Measurements from ENCODE around the gene JUND. TPM values are rescaled to one million over a fixed set of nuclear protein-coding genes. Genes with fewer than 3 reads are reported as not detected.
"Not testable (repeated sequence)": the region's sequence is repeated elsewhere in the genome, so short reads cannot be mapped to it uniquely, and the experiment has no call there.

JUND gene
- total RNA-seq: 107 TPM
- long read RNA-seq, transcript JUND-201 (1 exons, 1,863 nt): major isoform, 557 of 558 reads
- long read RNA-seq, partial matches to known transcripts: 0 of 558 reads
- long read RNA-seq, other reads (novel, unspliced or antisense): 1 of 558 reads

DNA sequence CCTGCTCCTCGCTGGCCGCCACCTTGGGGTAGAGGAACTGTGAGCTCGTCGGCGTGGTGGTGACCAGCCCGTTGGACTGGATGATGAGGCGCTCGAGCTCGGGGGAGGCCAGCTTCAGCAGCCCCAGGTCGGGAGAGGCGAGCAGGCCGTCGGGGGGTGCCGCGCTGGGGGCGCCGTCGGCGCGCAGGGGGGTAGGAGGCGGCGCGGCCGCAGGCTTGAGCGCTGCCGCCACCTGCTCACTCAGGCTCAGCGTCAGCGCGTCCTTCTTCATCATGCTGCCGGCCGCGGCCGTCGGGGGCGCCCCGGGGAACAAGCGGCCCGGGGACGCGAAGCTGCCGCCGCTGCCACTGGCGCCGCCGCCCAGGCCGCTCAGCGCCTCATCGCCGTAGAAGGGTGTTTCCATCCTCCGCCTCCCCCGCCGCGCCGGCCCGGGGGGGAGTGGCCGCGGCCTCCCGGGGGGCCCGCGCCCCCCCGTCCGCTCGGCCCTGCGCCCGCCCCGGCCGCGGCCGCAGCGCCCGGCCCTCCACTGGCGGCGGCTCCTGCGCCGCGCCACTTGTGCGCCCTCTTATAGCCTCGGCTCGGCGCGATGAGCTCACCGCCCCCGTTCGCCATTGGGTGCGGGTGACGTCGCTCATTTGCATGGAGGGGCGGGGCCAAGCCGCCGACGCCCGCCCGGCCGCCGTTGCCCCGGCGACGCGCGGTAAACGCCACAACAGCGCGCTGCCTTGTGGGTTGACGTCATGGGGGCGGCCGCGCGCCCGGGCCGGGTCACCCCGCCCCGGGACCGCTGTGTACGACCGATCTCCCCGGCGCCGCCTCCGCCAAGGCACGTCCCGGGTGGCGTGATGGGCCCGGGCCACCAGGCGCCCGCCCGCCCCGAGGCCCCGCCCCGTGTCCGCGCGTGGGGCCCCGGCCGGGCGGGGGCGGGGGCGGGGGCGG, at the start of gene JUND:
Gene JUND, minus strand, starts transcription at position 541 of the 939 bp plus-strand sequence. Its CDS starts 138 bp downstream, at position 403.
- intact Hi-C loops (cut with DNase I): loop anchor here (1.0 kb wide), 1 partner anchor 42 kb away; the partner anchor contains the start of gene LSM4

DNA sequence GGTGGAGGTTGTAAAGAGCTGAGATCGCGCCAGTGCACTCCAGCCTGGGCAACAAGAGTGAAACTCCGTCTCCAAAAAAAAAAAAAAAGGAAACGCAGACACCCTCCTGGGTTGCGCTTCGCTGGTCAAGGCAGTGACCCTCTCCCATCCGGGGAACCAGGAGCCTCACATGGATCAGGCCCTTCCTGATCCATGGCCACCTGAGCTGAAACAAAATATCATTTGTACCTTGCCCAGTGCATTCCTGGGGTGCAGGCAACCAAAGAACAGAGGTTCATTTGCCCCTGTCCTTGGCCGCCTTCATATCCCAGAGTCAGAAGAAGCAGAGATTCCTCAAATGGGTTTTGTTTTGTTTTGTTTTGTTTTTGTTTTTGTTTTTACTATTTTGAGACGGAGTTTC, 49.4 kb upstream of the JUND start:
- no peak for ATAC-seq (ENCODE audit: poor library complexity)
- no peak for DNase-seq
- intact Hi-C loops (cut with DNase I): no loop called here

More for the DNA sequence above, at the start of gene JUND:
- DNase-seq (peak; percentile 99), ATAC-seq (ENCODE audit: poor library complexity) (peak; percentile 84)

DNA sequence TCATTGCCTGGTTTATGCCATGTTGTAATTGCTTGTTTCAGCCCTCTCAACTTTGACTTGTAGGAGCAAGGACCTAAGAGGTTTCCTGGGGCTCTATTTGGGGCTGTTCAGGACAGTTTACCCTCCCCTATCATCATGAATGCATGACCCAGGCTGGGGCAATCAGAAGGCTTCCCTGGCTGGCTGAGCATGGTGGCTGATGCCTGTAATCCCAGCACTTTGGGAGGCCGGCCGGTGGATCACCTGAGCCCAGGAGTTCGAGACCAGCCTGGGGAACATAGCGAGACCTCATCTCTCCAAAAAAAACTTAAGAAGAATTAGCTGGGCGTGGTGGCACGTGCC, 47.6 kb upstream of the JUND start:
- intact Hi-C loops (cut with DNase I): loop anchor here (10.0 kb wide), 1 partner anchor 124 kb away; the partner anchor contains the start of gene RAB3A

DNA sequence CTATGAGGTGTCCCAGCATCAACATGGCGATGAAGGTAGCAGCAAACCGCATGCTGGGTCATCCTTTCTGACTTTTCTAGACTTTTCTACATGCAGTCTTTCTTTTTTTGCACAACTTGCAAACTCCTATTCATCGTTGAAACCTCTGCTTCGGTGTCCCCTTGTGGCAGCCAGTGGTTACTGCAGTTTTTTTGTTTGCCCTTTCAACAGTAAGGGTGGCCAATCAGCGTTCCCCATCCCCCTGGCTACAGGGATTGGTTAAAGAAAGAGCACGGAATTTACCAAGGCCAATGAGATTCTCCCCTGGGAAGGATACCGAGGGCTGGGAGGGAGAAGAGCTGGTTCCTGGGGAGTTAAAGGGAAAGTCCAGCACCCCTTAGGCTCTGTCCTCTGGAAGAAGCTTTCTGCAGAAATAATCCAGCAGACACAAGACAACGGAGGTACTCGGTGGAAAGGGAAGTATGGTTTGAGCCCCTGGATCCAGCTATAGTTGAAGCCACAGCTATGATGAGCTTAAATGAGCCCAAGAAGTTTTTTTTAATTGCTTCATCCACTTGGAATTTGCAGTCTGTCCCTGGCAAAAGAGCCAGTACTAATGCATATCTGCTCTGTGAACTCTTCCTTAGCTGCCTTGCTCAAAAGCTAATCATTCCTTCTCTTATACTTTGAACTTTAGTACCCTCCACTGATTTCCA, 47.1 kb upstream of the JUND start:
- intact Hi-C loops (cut with DNase I): loop anchor here (10.0 kb wide), 1 partner anchor 124 kb away; the partner anchor contains the start of gene RAB3A
- ATAC-seq (ENCODE audit: poor library complexity) (peak; percentile 98), DNase-seq (peak; percentile 89)

More for the DNA sequence above, 47.6 kb upstream of the JUND start:
- DNase-seq (no peak), ATAC-seq (ENCODE audit: poor library complexity) (peak; percentile 9)

DNA sequence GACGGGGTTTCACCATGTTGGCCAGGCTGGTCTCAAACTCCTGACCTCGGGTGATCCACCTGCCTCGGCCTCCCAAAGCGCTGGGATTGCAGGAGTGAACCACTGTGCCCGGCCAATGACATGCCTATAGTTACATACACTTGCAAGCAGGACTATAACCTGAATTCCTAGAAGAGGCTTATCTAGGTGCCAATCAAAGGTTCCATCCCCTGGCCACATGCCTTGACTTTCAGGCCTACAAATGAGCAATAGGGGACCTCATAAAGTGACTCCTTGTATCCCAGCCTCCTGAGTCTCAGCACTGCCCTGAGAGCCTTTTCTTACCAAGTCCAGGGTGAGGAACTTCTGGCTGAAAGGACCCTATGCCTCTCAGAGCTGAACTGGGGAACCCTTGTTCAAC, 45.4 kb upstream of the JUND start:
- intact Hi-C loops (cut with DNase I): loop anchor here (10.0 kb wide), 1 partner anchor 122 kb away; the partner anchor contains the start of gene RAB3A
- no peak for DNase-seq

DNA sequence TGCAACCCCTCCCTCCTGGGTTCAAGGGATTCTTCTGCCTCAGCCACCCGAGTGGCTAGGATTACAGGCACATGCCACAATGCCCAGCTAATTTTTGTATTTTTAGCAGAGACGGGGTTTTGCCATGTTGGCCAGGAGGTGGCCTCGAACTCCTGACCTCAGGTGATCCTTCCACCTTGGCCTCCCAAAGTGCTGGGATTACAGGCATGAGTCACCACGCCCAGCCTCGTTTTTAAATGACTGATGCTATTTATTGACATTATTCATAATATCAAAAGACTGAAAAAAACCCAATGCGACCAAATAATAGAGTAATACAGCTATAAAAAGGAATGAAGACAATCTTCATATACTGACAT, 42.9 kb upstream of the JUND start:
- intact Hi-C loops (cut with DNase I): loop anchor here (10.0 kb wide), 1 partner anchor 120 kb away; the partner anchor contains the start of gene RAB3A
- DNase-seq; ATAC-seq (ENCODE audit: poor library complexity): not testable (repeated sequence)

More for the DNA sequence above, 45.4 kb upstream of the JUND start:
- ATAC-seq (ENCODE audit: poor library complexity): no peak

DNA sequence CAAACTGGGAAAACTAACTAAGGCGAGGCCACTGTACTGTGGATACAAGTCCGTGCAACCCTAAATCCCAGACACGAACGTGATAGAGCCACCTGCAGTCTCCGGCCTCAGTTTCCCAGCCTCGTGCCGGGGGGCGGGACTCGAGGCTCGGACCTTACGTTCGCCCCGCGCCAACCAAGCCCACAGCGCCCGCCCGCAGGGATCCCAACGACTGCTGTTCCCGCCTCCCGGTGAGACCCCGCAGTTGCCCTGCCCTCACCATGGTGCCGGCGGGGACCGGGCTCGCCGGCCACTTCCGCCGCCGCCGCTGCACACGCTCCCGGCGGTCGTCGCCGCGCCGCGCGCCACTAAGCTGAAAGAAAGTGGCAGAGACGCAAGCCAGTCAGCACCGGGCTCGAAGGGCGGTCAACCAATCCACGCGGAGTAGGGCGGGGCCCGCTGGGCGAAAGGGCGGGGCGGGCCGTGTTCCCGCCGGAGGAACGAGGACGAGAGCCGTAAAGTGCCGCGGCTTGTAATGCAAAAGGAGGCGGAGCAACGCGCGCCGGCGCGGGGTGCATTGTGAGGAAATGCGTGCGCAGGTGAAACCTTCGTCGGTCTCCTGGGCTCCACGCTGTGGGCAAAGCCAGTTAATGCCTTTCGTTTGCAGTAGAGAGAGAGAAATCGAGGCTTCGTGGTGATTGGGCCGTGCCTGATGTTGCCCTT, 41.5 kb upstream of the JUND start, which contains the start of gene LSM4:
Gene LSM4, minus strand, starts transcription at position 318 of the 702 bp plus-strand sequence. Its CDS starts 56 bp downstream, at position 262.
- intact Hi-C loops (cut with DNase I): loop anchor here (1.0 to 10.0 kb wide), 2 partner anchors 42 to 118 kb away; partner anchors contain the start of genes JUND and RAB3A
- DNase-seq (peak; percentile 99), ATAC-seq (ENCODE audit: poor library complexity) (peak; percentile 97)

DNA sequence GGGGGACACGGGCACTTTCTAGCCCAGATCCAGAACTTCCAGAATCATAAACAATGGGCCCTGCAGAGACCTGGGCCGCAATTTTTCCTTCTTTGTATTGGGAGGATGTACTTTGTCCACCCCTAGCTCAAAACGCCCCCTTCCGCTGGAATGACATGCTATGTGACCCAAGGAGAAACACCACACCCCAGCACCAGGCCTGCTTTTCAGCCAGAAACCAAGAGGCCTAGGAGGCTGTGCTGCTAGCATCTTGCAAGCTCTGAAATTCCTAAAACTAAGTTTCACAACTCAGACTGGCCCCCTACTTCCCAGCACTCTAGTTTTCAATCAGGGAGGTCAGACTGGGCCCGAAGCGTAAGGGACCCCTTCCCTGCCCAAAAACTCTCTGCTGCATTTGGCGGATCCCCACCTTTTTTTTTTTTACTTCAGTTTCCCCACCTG, 40.9 kb upstream of the JUND start:
- intact Hi-C loops (cut with DNase I): loop anchor here (10.0 kb wide), 1 partner anchor 118 kb away; the partner anchor contains the start of gene RAB3A
- peak; percentile 30 for ATAC-seq (ENCODE audit: poor library complexity)
- no peak for DNase-seq

DNA sequence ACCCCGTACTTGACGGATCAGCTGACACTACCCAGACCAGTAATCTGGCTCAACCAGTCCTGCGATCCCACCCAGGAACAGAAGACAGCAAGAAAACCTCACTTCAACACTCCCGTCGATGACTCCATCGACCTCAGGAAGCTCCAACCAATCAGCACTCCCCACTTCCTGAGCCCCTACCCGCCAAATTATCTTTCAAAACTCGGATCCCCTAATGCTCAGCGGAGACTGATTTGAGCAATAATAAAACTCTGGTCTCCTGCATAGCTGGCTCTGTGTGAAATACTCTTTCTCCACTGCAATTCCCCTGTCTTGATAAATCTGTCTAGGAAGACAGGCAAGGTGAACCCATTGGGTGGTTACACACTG, 40.3 kb upstream of the JUND start:
- DNase-seq: no peak
- ATAC-seq (ENCODE audit: poor library complexity): no peak
- intact Hi-C loops (cut with DNase I): loop anchor here (10.0 kb wide), 1 partner anchor 117 kb away; the partner anchor contains the start of gene RAB3A

DNA sequence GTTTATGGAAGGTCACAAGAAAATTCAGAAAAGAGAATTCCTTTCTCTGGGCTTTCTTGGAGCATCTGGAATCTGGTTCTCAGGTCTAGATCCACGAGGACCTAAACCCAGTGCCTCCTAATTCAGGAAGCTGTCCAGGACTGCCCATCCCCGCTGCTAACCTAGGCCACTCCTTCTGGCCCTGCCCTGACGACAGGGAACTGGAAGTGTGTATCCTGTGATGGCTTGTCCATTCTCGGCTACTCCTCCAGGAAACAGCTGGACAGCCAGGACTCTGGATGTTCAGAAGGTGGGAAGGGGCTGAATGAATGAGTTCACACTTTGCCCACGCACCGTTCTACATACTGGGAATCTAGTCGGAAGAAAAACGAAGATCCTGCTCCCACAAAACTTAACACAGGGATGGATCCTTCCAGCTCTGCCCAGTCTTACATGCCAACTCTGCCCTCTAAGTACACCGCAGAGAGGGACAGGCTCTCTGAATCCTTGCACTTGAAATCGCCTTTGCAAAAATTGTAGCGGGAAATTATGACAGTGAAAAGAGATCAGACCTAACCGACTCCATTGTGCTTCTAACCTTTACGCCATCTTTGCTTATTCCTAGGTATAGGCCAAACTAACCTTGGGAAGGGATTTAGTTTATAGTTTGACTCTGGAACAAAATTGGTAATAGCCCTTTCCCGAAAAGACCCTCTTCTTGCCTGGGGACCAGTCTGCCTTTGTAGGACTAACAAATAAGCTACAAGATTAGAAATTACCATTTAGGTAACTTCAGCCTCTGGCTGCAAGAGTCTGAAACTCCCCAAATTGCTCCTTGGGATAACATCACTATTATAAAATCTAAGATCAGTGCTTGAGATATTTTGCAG, 39.7 kb upstream of the JUND start:
- intact Hi-C loops (cut with DNase I): loop anchor here (10.0 kb wide), 1 partner anchor 116 kb away; the partner anchor contains the start of gene RAB3A
- DNase-seq (no peak), ATAC-seq (ENCODE audit: poor library complexity) (no peak)

DNA sequence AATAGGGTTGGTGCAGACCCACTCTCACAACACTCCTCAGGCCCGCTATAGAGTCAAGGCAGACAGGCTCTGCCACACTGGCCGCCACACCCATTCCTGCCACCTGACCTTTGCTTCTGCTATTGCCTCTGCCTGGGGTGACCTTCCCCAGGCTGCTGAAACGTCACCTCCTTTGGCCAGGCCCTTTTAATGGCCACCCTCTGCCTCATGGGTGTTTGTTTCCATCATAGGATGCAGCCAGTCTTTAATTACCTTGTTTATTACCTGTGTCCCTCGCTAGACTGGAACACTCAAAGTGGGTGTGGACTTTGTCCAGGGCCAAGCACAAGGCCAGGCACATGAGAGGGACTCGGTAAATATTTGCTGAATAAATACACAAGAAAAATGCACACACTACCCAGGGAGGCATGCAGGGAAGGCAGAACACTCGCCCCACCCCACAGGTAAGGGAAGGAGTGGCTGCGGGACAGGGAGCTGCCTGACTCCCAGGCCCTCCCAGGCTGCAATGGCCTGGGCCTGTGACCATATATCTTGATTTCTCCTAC, 38.2 kb upstream of the JUND start:
- ATAC-seq (ENCODE audit: poor library complexity): no peak
- intact Hi-C loops (cut with DNase I): loop anchor here (10.0 kb wide), 1 partner anchor 115 kb away; the partner anchor contains the start of gene RAB3A
- no peak for DNase-seq

DNA sequence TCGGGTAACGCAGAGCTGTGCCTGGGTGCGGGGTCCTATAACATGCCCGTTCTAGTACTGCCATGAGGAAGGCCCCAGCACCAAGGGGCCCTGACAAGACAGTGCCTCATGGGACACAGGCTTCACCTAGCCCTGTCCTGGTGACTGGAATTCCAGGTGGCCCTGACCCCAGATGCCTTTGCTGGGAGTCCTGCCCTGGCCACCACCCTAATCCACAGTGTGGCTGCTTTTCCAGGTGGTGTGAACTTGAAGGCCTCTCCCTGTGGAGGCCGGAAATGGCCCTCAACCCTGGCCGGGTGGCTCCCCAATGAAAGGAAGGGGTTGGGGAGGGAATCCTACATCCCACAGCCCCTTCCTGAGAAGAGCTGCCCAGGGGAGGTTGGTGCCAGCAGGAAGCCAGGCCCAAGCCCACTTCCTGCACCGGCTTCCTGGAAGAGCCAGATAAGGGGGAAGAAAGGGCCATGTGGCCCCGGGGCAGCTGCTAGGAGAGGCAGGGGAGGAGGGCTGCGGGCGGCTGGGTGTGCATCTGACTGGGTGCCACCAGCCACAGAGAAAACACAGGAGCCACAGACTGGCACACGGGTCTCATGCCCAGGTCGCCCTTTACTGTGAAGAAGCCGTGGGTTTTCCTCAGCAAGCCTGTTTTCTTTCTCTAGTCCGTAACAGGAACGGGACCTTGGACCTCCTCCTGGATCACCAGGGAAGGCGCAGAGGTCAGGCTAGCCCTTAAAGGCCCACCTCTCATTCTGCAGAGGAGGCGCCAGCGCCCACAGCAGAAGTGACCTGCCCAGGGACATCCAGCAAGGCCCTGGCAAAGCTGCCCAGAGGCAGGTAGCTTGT, 36.8 kb upstream of the JUND start:
- ATAC-seq (ENCODE audit: poor library complexity) (no peak), DNase-seq (peak; percentile 77)
- intact Hi-C loops (cut with DNase I): no loop called here

DNA sequence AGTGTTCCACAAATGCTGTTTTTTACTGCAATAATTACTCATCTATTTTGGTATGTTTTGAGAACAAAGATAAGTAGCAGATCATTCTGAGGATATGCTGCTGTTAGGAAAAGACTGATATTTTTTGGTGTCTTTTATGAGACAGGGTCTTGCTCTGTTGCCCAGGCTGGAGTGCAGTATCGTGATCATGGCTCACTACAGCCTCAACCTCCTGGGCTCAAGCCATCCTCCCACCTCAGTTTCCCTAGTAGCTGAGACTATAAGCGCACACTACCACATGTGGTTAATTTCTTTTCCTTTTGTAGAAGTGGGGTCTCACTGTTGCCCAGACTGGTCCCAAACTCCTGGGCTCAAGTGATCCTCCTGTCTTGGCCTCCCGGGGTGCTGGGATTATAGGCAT, 32.0 kb upstream of the JUND start:
- ATAC-seq (ENCODE audit: poor library complexity) (no peak), DNase-seq (no peak)
- intact Hi-C loops (cut with DNase I): no loop called here

DNA sequence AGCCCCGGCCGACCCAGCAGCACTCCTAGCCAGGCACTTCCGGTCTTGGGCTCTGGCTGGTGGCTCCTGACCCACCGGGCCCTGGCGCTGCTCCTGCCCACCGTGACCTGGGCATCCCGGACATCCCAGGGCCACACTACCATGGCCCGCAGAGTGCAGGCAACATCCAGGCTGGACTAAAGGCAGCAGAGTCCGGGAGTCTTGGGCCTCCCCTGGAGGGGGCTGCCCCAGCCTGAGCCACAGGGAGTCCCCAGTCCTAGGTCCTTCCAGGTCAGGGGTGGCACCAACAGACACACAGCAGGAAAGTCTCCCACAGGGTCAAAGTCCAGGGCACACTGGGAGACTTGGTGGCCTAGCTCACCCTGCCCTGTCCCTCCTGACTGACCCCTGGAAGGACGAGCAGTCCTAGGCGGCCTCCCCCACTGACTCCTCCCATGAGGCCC, 30.7 kb upstream of the JUND start:
- intact Hi-C loops (cut with DNase I): no loop called here
- no peak for ATAC-seq (ENCODE audit: poor library complexity)

DNA sequence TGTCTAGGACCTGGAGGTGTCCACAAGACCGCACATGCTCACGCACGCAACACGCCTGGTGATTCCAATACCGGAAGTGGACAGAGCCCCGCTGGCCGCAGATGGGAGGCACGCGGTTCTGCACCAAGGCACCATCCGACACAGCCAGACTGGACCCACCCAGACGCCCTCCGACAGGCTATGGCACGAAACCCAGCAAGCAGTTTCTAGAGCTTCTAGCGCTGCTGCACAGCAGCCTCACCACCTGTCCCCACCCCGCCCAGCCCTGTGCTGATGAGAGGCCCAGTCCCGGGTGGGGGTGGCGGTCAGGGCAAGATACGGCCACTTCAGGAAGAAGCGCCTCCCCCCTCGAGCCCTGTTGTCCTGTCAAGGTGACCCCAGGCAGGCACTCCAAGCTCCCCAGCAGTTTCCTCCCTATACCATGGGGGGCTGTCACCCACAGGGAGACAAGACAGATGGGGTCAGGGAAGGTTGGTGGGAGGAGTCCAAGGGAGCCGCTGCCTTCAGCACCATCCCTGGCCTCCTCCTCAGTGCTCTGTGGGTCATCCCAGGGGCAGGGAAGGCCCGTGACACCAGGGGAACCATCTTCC, 30.2 kb upstream of the JUND start:
- no peak for DNase-seq
- no peak for ATAC-seq (ENCODE audit: poor library complexity)
- intact Hi-C loops (cut with DNase I): no loop called here

More for the DNA sequence above, 30.7 kb upstream of the JUND start:
- no peak for DNase-seq

DNA sequence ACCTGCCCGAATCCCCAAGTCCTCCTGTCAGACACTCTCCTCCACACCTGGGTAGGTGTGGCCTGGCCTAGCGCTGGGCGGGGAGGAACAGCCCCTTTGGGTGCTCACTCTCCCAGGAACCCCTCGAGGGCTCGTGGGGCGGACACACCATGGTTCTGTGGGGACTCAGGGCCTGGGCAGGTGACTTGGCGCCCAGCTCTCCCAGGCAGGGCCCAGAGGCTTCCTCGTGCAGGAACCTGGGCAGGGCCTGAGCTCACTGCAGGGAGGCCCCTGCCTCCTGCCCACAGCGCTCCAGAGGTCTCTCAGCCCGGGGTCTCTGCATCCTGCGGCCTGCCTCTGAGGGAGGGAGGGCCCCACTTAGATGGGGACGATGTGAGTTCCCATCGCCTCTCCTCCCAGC, 29.5 kb upstream of the JUND start:
- ATAC-seq (ENCODE audit: poor library complexity) (no peak), DNase-seq (no peak)
- intact Hi-C loops (cut with DNase I): no loop called here
